ENCODE results near the gene DOCK11.

DNA sequence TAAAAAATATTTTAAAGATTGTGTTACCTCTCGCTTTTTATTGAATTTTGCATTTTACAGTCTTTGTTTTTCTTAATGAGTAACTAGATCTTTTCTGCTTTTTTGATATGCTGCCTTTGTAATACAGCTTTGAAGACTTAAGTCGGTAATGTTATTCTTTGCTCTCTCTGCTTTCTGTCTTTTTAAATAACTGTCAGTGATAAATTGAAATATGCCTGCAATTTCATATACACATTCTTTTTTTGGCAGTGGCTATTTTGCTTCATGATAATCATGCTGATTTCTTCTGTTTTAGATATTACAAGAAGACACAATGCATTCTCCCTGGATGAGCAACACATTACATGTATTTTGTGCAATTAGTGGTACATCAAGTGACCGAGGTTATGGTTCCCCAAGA is 189.8 kb downstream of the DOCK11 start:
- TF ChIP-seq FOXJ3 (CRISPR knock-in tag; IDR thresholded peaks at IDR 0.05) (no peak), CTCF (IDR thresholded peaks at IDR 0.05) (no peak), RFX5 (IDR thresholded peaks at IDR 0.05; ENCODE audit: low read length) (no peak), EZH2phosphoT487 (IDR thresholded peaks at IDR 0.05; ENCODE audit: borderline replicate concordance, low read depth) (no peak), RCOR1 (IDR thresholded peaks at IDR 0.05; ENCODE audit: low read length) (no peak), FOSL2 (IDR thresholded peaks at IDR 0.05; ENCODE audit: borderline replicate concordance, low read depth) (no peak), JUND (IDR thresholded peaks at IDR 0.05) (no peak), TAF1 (IDR thresholded peaks at IDR 0.05; ENCODE audit: borderline replicate concordance, low read depth, low read length) (no peak), RAD21 (IDR thresholded peaks at IDR 0.05; ENCODE audit: low read length) (no peak), YY1 (IDR thresholded peaks at IDR 0.05; ENCODE audit: low read depth) (no peak), EP300 (IDR thresholded peaks at IDR 0.05; ENCODE audit: borderline replicate concordance in 1 of 2, low read depth in 1 of 2, low read length in 1 of 2) (no peak), SIN3A (IDR thresholded peaks at IDR 0.05; ENCODE audit: borderline replicate concordance, low read depth, low read length) (no peak), TEAD4 (IDR thresholded peaks at IDR 0.05; ENCODE audit: borderline replicate concordance, insufficient read depth) (no peak), MXI1 (IDR thresholded peaks at IDR 0.05; ENCODE audit: low read depth, low read length) (no peak)
